Measurements from ENCODE around the gene SCAANT1. TPM values are rescaled to one million over a fixed set of nuclear protein-coding genes. Genes with fewer than 3 reads are reported as not detected.
A peak's percentile ranks its signal among the peaks of the same experiment; 100 is the strongest.

The SCAANT1 gene
- total RNA-seq, 2 donors from 2014 or later = not detected

DNA sequence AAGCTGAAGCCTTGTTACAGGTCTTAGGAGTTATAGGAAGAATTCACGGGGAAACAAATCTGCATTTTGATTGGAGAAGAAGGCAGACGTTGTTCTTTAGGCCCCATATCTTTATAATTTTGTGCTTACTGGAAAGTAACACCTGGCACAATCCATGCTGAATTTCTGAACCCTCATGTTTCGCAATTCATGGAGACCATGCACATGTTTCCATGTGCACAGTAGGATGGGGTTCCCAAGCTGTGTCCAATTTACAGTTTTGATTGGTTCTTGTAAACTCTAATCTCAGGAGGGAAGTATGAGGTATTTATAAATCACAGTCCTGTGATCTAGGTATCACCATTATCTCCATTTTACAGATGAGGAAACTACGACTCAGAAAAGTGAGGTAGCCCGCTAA, 7.8 kb upstream of the SCAANT1 start:
- no peaks in the 10 kb centered on the region for H3K4me1 ChIP-seq (ENCODE audit: control insufficient read depth, insufficient read depth, low read length)
- H3K4me3 ChIP-seq (ENCODE audit: low read length) = no peak overlapping the region
- Mint-ChIP-seq H3K9me3 (peaks cover 17% of the 10 kb centered on the region), H3K36me3 (ENCODE audit: low read depth) (peaks cover 67% of the 10 kb centered on the region), H3K4me3 (no peak overlapping the region), H3K27me3 (ENCODE audit: insufficient read depth) (no peaks in the 10 kb centered on the region), H3K27ac (peak overlapping the region; percentile 36), H3K4me1 (peaks cover 12% of the 10 kb centered on the region)
- WGBS, 2 experiments (ENCODE audit: insufficient coverage in 1 of 2, insufficient read length in 1 of 2) = 93 to 100% methylated on average over 3 to 5 of the region's 5 CpGs
- H3K27ac ChIP-seq (ENCODE audit: low read depth, low read length) = no peak overlapping the region
- DNase-seq = no peak
- H3K9me3 ChIP-seq (ENCODE audit: control insufficient read depth, low read length) = peaks cover 14% of the 10 kb centered on the region
- no peaks in the 10 kb centered on the region for H3K27me3 ChIP-seq (ENCODE audit: control insufficient read depth, insufficient read depth, low read length, poor library complexity, severe bottlenecking)
- H3K36me3 ChIP-seq (ENCODE audit: control insufficient read depth, insufficient read depth, low read length) = peaks cover 78% of the 10 kb centered on the region
- no peak overlapping the region for H3K9ac ChIP-seq (ENCODE audit: extremely low read depth, low read length, poor library complexity, severe bottlenecking)
- no peak for TF ChIP-seq CTCF (conservative IDR thresholded peaks at IDR 0.05)

GRCh38 chr3:63918321-63918720, 6.1 kb upstream of the SCAANT1 start:
- H3K36me3 ChIP-seq (ENCODE audit: control insufficient read depth, insufficient read depth, low read length) = peaks cover 70% of the 10 kb centered on the region
- peaks cover 4% of the 10 kb centered on the region for H3K27me3 Mint-ChIP-seq (ENCODE audit: insufficient read depth)
- TF ChIP-seq CTCF (conservative IDR thresholded peaks at IDR 0.05) = no peak
- peaks cover 65% of the 10 kb centered on the region for H3K36me3 Mint-ChIP-seq (ENCODE audit: low read depth)
- no peak overlapping the region for H3K4me3 Mint-ChIP-seq
- H3K9me3 ChIP-seq (ENCODE audit: control insufficient read depth, low read length) = no peaks in the 10 kb centered on the region
- DNase-seq = no peak
- no peak overlapping the region for H3K27ac ChIP-seq (ENCODE audit: low read depth, low read length)
- H3K9ac ChIP-seq (ENCODE audit: extremely low read depth, low read length, poor library complexity, severe bottlenecking) = no peak overlapping the region
- H3K4me1 Mint-ChIP-seq = peaks cover 14% of the 10 kb centered on the region
- H3K27me3 ChIP-seq (ENCODE audit: control insufficient read depth, insufficient read depth, low read length, poor library complexity, severe bottlenecking) = no peaks in the 10 kb centered on the region
- no peak overlapping the region for H3K27ac Mint-ChIP-seq
- no peak overlapping the region for H3K4me3 ChIP-seq (ENCODE audit: low read length)
- H3K9me3 Mint-ChIP-seq = peaks cover 2% of the 10 kb centered on the region
- no peaks in the 10 kb centered on the region for H3K4me1 ChIP-seq (ENCODE audit: control insufficient read depth, insufficient read depth, low read length)

GRCh38 chr3:63914312-63914711, 2.1 kb upstream of the SCAANT1 start:
- Histone ChIP-seq H3K9me3 (ENCODE audit: control insufficient read depth, low read length) (no peaks in the 10 kb centered on the region), H3K27ac (ENCODE audit: low read depth, low read length) (no peak overlapping the region), H3K4me1 (ENCODE audit: control insufficient read depth, insufficient read depth, low read length) (peaks cover 4% of the 10 kb centered on the region), H3K4me3 (ENCODE audit: low read length) (no peak overlapping the region), H3K36me3 (ENCODE audit: control insufficient read depth, insufficient read depth, low read length) (peaks cover 54% of the 10 kb centered on the region), H3K9ac (ENCODE audit: extremely low read depth, low read length, poor library complexity, severe bottlenecking) (no peak overlapping the region), H3K27me3 (ENCODE audit: control insufficient read depth, insufficient read depth, low read length, poor library complexity, severe bottlenecking) (no peaks in the 10 kb centered on the region)
- Mint-ChIP-seq H3K9me3 (peaks cover 2% of the 10 kb centered on the region), H3K27me3 (ENCODE audit: insufficient read depth) (peaks cover 5% of the 10 kb centered on the region), H3K4me3 (no peak overlapping the region), H3K4me1 (peaks cover 22% of the 10 kb centered on the region), H3K27ac (no peak overlapping the region), H3K36me3 (ENCODE audit: low read depth) (peaks cover 50% of the 10 kb centered on the region)
- no peak for TF ChIP-seq CTCF (conservative IDR thresholded peaks at IDR 0.05)
- DNase-seq = no peak
- 98% methylated on average over 4 to 5 of the region's 5 CpGs for WGBS, 2 experiments (ENCODE audit: insufficient coverage in 1 of 2, insufficient read length in 1 of 2)

Data from endodermal cell (in vitro differentiated cells).